OCI-LY7 (cell line): ENCODE results near the gene OR2B6.

ENCODE experiments used
- CTCF ChIP-seq: fragments of 200-600 bp; sonication (generic); conservative IDR thresholded peaks from 2 replicates; pipeline ENCODE4 v1.5.1; 2014; ENCODE audit warnings: mild to moderate bottlenecking, antibody characterized with exemption, low read length, moderate library complexity, mixed read lengths
- EZH2phosphoT487 ChIP-seq: fragments of 200-600 bp; sonication (generic); IDR thresholded peaks from 2 replicates; pipeline ENCODE4 v1.6.1; 2018; ENCODE audit warnings: low read depth, borderline replicate concordance, mild to moderate bottlenecking, mixed run types, antibody characterized with exemption, low read length, moderate library complexity, mixed read lengths

- TF ChIP-seq CTCF (no peak), EZH2phosphoT487 (no peak)
Measured at GRCh38 chr6:27970444-27970843, 13.4 kb downstream of the OR2B6 start.
